Measurements from ENCODE around the gene TAPBPL. TPM values are rescaled to one million over a fixed set of nuclear protein-coding genes. Genes with fewer than 3 reads are reported as not detected.
"Not testable (repeated sequence)": the region's sequence is repeated elsewhere in the genome, so short reads cannot be mapped to it uniquely, and the experiment has no call there.

The TAPBPL gene
- total RNA-seq, 2 experiments from 2014 or later = 49.4 to 50.1 TPM

DNA sequence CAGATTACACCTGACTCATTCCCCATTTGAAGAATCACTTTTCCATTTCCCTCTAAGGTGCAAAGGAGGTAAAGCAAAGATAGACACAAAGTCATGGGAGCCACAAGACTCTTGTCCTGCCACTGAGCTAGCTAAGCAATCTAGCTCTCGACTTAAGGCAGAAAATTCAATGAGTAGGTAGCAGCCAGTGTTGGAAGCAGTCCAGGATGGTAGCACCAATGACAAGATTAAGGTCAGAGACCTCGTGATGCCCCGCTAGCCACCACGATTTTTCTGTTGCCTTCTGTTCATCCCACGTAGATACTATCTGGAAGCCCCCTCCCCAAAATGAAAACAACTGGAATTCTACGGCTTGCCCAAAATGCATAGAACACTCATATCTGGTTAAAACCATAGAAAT, 17.2 kb downstream of the TAPBPL start:
- Mint-ChIP-seq H3K27ac (peak overlapping the region; percentile 88), H3K4me1 (peaks cover 55% of the 10 kb centered on the region), H3K4me3 (peak overlapping the region; percentile 95), H3K36me3 (peaks cover 19% of the 10 kb centered on the region), H3K27me3 (peaks cover 3% of the 10 kb centered on the region), H3K9me3 (no peaks in the 10 kb centered on the region)
- ATAC-seq (ENCODE audit: low read depth) (no peak), DNase-seq (no peak)
- POLR2A ChIA-PET = interaction anchor here (2.8 to 4.9 kb wide), 7 partner anchors 9 to 133 kb away, joined by 16 to 108 read pairs (median 70); partner anchors contain the start of genes CD27, GAPDH, MRPL51 and NCAPD2

DNA sequence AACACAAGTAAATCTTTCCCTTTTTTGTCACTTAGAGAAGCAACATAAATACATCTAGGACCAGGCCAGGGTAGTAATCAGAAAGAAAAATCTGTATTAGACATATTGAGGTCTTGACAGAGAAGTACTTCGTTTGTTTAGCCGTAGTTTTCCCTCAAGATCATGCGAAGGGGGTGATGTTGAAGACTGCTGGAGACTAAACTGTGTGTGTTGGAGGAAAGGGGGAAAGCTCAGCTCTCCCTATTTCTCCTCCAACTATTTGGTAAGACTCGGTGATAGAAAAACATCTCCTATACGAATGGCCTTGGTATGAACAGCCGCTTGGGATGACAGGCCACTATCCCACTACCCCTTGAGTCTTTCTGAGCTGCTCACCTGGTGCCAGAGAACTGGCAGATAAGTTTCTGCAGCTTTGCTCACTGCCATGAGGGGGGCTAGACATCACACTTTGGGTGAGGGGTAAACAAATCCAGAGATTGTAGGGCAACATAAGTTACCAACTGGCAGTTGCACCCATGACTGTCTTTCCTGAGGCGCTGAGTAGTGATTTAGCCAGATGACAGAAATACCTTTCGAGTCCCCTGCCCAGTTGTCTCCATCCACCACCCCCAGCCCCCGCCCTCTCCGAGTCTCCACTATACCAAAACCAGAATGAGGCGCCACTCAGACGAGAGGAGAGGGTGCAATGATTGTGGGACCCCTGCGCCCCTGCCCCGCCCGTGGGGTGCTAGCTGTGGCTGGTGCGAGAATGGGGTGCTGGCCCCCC, 17.9 kb downstream of the TAPBPL start:
- ATAC-seq (ENCODE audit: low read depth) (no peak), DNase-seq (no peak)
- Mint-ChIP-seq H3K4me1 (peaks cover 48% of the 10 kb centered on the region), H3K27ac (peak overlapping the region; percentile 88), H3K27me3 (peaks cover 7% of the 10 kb centered on the region), H3K36me3 (peaks cover 12% of the 10 kb centered on the region), H3K9me3 (no peaks in the 10 kb centered on the region), H3K4me3 (peak overlapping the region; percentile 95)
- POLR2A ChIA-PET = interaction anchor here (0.5 to 4.9 kb wide), 39 partner anchors 10 to 403 kb away, joined by 3 to 108 read pairs (median 4); partner anchors contain the start of genes CD27, COPS7A, GAPDH and IFFO1

DNA sequence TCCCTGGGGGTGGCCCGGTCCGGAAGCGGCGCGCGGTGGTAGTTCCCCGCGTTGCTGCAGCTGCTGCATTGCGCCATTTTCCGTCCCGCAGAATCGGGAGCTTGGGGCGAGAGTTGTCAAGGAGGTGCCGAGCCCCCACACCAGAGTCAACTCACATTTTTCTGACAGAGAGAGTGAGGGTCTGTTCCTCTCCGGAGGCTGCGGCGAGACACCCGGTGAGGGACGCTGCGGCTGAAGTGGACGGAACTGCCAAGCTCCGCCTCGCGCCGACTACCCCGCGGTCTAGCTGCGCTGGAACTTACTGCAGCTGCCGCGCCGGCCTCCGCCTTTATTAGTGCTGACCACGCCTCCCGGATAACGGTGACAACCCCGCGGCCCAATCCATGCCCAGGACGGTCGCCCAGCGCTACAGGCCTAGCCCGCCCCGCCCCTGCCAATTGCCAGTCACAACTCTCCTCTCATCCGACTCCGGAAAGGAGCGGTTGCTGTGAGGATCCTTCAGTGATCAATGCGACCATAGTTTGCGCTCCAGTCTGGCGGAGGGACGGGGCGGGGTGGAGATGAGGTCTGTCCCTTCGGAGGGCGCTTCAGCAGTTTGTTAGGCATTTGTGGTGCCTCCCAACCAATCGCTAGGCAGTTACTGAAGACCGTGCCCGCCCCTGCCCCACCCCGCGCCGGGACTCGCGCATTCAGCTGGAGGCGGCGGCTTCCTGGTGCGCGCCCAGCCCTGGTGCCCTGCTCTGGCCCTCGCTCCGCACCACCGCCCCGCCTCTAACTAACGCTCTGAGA, 18.7 kb downstream of the TAPBPL start, which contains the start of gene VAMP1:
TSS of gene VAMP1 (minus strand) at position 303 of the 789 bp plus-strand sequence. CDS start at position 157, 146 bp downstream.
- H3K27ac Mint-ChIP-seq = peak within 1 kb of the TSS; percentile 88
- peaks cover 10% of the 10 kb centered on the region for H3K36me3 Mint-ChIP-seq
- ATAC-seq (ENCODE audit: low read depth) (peak; percentile 91), DNase-seq (peak; percentile 97)
- H3K9me3 Mint-ChIP-seq = no peaks in the 10 kb centered on the region
- POLR2A ChIA-PET = interaction anchor here (0.5 to 4.9 kb wide), 53 partner anchors 10 to 473 kb away, joined by 3 to 108 read pairs (median 4); partner anchors contain the start of genes C12orf57, CD27, COPS7A and GAPDH
- peak within 1 kb of the TSS; percentile 95 for H3K4me3 Mint-ChIP-seq
- H3K4me1 Mint-ChIP-seq = peaks cover 43% of the 10 kb centered on the region
- peaks cover 8% of the 10 kb centered on the region for H3K27me3 Mint-ChIP-seq

DNA sequence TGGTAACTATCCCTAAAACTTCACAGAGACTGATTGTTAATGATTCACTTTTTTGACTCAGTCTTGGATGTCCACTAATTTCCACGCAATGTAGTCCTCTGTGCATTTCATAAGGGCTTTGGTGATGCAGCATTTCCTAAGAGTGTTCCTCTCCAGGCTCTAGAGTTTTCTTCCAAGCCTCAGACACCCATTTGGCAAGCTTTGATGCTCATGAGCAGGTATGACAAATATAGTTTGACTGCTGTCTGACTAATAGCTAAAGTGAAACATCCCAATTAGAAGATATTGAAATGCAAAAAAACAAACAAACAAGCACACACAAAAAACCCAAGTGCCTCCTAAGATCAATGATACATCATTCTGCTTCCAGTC, 20.1 kb downstream of the TAPBPL start:
- Mint-ChIP-seq H3K27me3 (peaks cover 8% of the 10 kb centered on the region), H3K4me3 (no peak overlapping the region)

DNA sequence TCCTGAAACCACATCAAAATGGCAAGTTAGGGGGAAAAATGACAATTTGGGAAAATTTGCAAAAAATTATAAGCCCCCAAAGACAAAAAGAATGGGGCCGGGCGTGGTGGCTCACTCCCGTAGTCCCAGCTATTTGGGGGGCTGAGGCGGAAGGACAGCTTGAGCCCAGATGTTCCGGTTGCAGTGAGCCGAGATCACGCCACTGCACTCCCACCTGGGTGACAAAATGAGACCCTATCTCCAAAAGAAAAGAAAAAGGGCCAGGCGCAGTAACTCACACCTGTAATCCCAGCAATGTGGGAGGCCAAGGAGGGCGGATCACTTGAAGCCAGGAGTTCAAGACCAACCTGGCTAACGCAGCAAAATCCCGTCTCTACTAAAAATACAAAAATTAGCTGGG, 20.6 kb downstream of the TAPBPL start:
- H3K4me1 Mint-ChIP-seq = peaks cover 28% of the 10 kb centered on the region
- H3K27ac Mint-ChIP-seq = no peak overlapping the region
- H3K9me3 Mint-ChIP-seq = no peaks in the 10 kb centered on the region
- no peaks in the 10 kb centered on the region for H3K36me3 Mint-ChIP-seq
- no peak overlapping the region for H3K4me3 Mint-ChIP-seq
- DNase-seq (no peak), ATAC-seq (ENCODE audit: low read depth) (no peak)
- peaks cover 8% of the 10 kb centered on the region for H3K27me3 Mint-ChIP-seq
- POLR2A ChIA-PET = interaction anchor here (0.6 to 4.9 kb wide), 4 partner anchors 16 to 217 kb away, joined by 4 to 108 read pairs (median 40); partner anchors contain the start of genes GAPDH, MRPL51, NCAPD2 and ZNF384

More for the DNA sequence above, 20.1 kb downstream of the TAPBPL start:
- peaks cover 3% of the 10 kb centered on the region for H3K36me3 Mint-ChIP-seq
- ATAC-seq (ENCODE audit: low read depth) (no peak), DNase-seq (no peak)
- H3K9me3 Mint-ChIP-seq = no peaks in the 10 kb centered on the region
- POLR2A ChIA-PET = interaction anchor here (2.6 to 4.9 kb wide), 6 partner anchors 12 to 65 kb away, joined by 8 to 108 read pairs (median 71); partner anchors contain the start of genes CD27, GAPDH, MRPL51 and NCAPD2
- H3K27ac Mint-ChIP-seq = no peak overlapping the region
- peaks cover 33% of the 10 kb centered on the region for H3K4me1 Mint-ChIP-seq

DNA sequence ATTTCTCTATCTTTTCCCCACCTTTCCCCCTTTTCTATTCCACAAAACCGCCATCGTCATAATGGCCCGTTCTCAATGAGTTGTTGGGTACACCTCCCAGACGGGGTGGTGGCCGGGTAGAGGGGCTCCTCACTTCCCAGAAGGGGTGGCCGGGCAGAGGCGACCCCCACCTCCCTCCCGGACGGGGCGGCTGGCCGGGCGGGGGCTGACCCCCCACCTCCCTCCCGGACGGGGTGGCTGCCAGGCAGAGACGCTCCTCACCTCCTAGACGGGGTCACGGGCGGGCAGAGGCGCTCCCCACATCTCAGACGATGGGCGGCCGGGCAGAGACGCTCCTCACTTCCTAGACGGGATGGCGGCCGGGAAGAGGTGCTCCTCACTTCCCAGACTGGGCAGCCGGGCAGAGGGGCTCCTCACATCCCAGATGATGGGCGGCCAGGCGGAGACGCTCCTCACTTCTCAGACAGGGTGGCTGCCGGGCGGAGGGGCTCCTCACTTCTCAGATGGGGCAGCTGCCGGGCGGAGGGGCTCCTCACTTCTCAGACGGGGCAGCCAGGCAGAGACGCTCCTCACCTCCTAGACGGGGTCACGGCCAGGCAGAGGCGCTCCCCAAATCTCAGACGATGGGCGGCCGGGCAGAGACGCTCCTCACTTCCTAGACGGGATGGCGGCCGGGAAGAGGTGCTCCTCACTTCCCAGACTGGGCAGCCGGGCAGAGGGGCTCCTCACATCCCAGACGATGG, 23.6 kb downstream of the TAPBPL start:
- H3K4me3 Mint-ChIP-seq; H3K9me3 Mint-ChIP-seq; H3K36me3 Mint-ChIP-seq; ATAC-seq (ENCODE audit: low read depth); H3K27ac Mint-ChIP-seq; POLR2A ChIA-PET; DNase-seq; H3K4me1 Mint-ChIP-seq: not testable (repeated sequence)
- peaks cover 11% of the 10 kb centered on the region for H3K27me3 Mint-ChIP-seq

DNA sequence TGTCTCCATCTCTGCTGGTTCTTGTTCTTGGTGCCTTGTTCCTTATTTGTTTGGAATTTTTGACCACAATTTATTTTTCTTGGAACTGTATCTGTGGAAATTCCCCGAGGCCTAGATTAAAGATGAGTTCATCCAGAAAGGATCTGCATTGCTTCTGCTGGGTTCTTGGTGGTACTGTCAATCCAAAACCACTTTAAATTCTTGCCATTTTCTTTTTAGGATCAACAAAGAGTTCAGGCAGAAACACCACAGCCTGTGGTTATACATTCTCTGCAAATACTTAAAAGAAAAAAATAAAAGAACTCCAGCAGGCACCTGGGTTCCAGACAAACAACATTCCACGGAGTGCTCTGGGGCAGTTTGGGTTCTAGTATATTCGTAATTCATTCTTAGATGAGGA, 24.6 kb downstream of the TAPBPL start:
- ATAC-seq (ENCODE audit: low read depth) = no peak
- H3K4me3 Mint-ChIP-seq = no peak overlapping the region
- DNase-seq = no peak
- no peak overlapping the region for H3K27ac Mint-ChIP-seq
- peaks cover 11% of the 10 kb centered on the region for H3K27me3 Mint-ChIP-seq
- peaks cover 4% of the 10 kb centered on the region for H3K4me1 Mint-ChIP-seq
- no peaks in the 10 kb centered on the region for H3K9me3 Mint-ChIP-seq
- POLR2A ChIA-PET = no interaction called here
- H3K36me3 Mint-ChIP-seq = no peaks in the 10 kb centered on the region

DNA sequence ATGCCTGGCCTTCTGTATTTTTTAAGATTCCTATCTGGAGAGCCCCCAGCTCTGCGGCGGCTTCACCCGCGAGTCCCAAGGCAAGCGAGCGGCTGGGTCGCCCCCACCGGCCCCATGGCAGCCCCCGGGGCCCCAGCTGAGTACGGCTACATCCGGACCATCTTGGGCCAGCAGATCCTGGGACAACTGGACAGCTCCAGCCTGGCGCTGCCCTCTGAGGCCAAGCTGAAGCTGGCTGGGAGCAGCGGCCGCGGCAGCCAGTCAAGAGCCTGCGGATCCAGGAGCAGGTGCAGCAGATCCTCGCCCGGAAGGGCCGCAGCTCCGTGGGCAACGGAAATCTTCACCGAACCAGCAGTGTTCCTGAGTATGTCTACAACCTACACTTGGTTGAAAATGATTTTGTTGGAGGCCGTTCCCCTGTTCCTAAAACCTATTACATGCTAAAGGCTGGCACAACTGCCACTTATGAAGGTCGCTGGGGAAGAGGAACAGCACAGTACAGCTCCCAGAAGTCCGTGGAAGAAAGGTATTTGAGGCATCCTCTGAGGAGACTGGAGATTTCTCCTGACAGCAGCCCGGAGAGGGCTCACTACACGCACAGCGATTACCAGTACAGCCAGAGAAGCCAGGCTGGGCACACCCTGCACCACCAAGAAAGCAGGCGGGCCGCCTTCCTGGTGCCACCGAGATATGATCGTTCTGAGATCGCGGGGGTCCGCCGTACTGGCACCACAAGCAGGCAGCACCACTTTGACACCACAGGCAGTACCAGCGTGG, 25.9 kb downstream of the TAPBPL start:
- DNase-seq; H3K9me3 Mint-ChIP-seq; ATAC-seq (ENCODE audit: low read depth); H3K27ac Mint-ChIP-seq; H3K4me1 Mint-ChIP-seq; H3K36me3 Mint-ChIP-seq; H3K4me3 Mint-ChIP-seq: not testable (repeated sequence)
- peaks cover 11% of the 10 kb centered on the region for H3K27me3 Mint-ChIP-seq
- POLR2A ChIA-PET = interaction anchor here (0.6 kb wide), 1 partner anchor 24 kb away, joined by 5 read pairs; no protein-coding TSS in a partner anchor

DNA sequence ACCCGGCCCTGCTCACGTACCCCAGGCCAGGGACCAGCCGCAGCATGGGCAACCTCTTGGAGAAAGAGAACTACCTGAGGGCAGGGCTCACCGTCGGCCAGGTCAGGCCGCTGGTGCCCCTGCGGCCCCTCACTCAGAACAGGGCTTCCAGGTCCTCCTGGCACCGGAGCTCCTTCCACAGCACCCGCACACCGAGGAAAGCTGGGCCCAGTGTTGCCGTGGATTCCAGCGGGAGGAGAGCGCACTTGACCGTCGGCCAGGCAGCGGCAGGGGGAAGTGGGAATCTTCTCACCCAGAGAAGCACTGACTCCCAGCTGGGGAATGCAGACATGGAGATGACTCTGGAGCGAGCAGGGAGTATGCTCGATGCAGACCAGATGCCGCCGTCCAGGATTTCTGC, 26.6 kb downstream of the TAPBPL start:
- H3K36me3 Mint-ChIP-seq = no peaks in the 10 kb centered on the region
- DNase-seq (no peak), ATAC-seq (ENCODE audit: low read depth) (no peak)
- no peak overlapping the region for H3K27ac Mint-ChIP-seq
- H3K4me3 Mint-ChIP-seq = no peak overlapping the region
- POLR2A ChIA-PET = interaction anchor here (0.6 to 1.4 kb wide), 2 partner anchors 54 to 202 kb away, joined by 3 to 4 read pairs; no protein-coding TSS in a partner anchor
- no peaks in the 10 kb centered on the region for H3K4me1 Mint-ChIP-seq
- H3K27me3 Mint-ChIP-seq = peaks cover 8% of the 10 kb centered on the region
- H3K9me3 Mint-ChIP-seq = no peaks in the 10 kb centered on the region

DNA sequence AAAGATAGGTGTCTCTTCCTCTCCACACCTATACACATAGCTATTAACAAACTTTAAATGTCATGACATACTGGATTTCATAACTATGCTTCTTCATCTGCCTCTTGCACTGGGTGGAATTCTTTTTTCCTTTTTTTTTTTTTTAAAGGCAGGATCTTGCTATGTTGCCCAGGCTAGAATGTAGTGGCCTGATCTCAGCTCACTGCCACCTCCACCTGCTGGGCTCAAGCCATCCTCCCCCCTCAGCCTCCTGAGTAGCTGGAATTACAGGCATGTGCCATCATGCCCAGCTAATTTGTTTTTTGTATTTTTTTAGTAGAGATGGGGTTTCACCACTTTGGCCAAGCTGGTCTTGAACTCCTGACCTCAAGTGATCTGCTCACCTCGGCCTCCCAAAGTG, 36.4 kb downstream of the TAPBPL start:
- DNase-seq (no peak), ATAC-seq (ENCODE audit: low read depth) (no peak)
- Mint-ChIP-seq H3K9me3 (no peaks in the 10 kb centered on the region), H3K27me3 (no peaks in the 10 kb centered on the region), H3K36me3 (peaks cover 7% of the 10 kb centered on the region), H3K27ac (no peak overlapping the region), H3K4me1 (peaks cover 6% of the 10 kb centered on the region), H3K4me3 (no peak overlapping the region)
- POLR2A ChIA-PET = interaction anchor here (0.7 to 1.1 kb wide), 3 partner anchors 17 to 64 kb away, joined by 4 to 8 read pairs (median 5); partner anchors contain the start of gene VAMP1

DNA sequence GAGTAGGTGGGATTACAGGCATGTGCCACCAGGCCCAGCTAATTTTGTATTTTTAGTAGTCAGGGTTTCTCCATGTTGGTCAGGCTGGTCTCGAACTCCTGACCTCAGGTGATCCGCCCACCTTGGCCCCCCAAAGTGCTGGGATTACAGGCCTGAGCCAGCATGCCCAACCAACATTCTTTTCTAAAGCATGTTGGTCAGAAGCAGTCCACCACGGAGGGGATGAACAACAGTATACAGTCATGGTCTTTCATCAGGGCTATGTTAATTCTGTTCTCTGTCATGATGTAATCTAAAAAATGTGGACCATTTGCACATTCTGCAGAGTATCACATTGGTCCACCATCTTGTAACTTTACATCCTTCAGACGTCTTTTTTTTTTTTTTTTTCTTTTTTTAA, 37.6 kb downstream of the TAPBPL start:
- no peaks in the 10 kb centered on the region for H3K27me3 Mint-ChIP-seq
- DNase-seq = no peak
- POLR2A ChIA-PET = interaction anchor here (0.6 to 1.1 kb wide), 5 partner anchors 19 to 383 kb away, joined by 3 to 7 read pairs (median 4); partner anchors contain the start of gene VAMP1
- no peak overlapping the region for H3K27ac Mint-ChIP-seq
- ATAC-seq (ENCODE audit: low read depth) = no peak
- peaks cover 7% of the 10 kb centered on the region for H3K36me3 Mint-ChIP-seq
- H3K4me1 Mint-ChIP-seq = peaks cover 6% of the 10 kb centered on the region
- no peaks in the 10 kb centered on the region for H3K9me3 Mint-ChIP-seq
- H3K4me3 Mint-ChIP-seq = no peak overlapping the region

DNA sequence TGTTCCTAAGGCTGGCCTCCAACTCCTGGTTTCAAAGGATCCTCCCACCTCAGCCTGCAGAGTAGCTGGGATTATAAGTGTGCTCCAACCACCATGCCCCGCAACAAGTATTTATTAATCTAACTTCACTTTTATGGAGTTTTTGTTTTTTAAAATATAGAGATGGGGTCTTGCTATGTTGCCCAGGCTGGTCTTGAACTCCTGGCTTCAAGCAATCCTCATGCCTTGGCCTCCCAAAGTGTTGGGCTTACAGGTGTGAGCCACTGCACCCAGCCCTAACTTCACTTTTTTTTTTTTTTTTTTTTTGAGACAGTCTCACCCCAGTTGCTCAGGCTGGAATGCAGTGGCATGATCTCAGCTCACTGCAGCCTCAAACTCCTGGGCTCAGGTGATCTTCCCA, 38.8 kb downstream of the TAPBPL start:
- H3K4me3 Mint-ChIP-seq; H3K27ac Mint-ChIP-seq; H3K27me3 Mint-ChIP-seq; H3K9me3 Mint-ChIP-seq; DNase-seq; ATAC-seq (ENCODE audit: low read depth): not testable (repeated sequence)
- Mint-ChIP-seq H3K4me1 (peaks cover 14% of the 10 kb centered on the region), H3K36me3 (peaks cover 14% of the 10 kb centered on the region)
- POLR2A ChIA-PET = interaction anchor here (0.8 to 5.6 kb wide), 3 partner anchors 20 to 233 kb away, joined by 3 to 108 read pairs (median 44); partner anchors contain the start of genes COPS7A, GAPDH and VAMP1
